ENCODE results near the gene RBFOX1. TPM values are rescaled to one million over a fixed set of nuclear protein-coding genes. Genes with fewer than 3 reads are reported as not detected.

Gene RBFOX1
- total RNA-seq, 1 experiment from 2014 or later, result not detected

GRCh38 chr16:7601100-7601499 lies 268.5 kb downstream of the RBFOX1 start:
- TF ChIP-seq CTCF (conservative IDR thresholded peaks at IDR 0.05; ENCODE audit: low read depth, low read length), result no peak
- TF ChIP-seq EZH2phosphoT487 (IDR thresholded peaks at IDR 0.05; ENCODE audit: borderline replicate concordance, low read length), result no peak
- no peak for TF ChIP-seq EZH2 (IDR thresholded peaks at IDR 0.05; ENCODE audit: low read length, unreplicated experiment)
- intact Hi-C loops (cut with micrococcal nuclease), result no loop called here
- H3K27ac ChIP-seq (ENCODE audit: low read length), result no peak overlapping the region
- DNase-seq (no peak), ATAC-seq (no peak)
- H3K9ac ChIP-seq (ENCODE audit: low read length), result no peak overlapping the region
- H3F3A ChIP-seq (ENCODE audit: low read length, unreplicated experiment), result no peaks in the 10 kb centered on the region
- H3K4me3 ChIP-seq (ENCODE audit: low read length), result no peak overlapping the region
- H3K27me3 ChIP-seq (ENCODE audit: low read length), result no peaks in the 10 kb centered on the region
- no peak overlapping the region for H2AFZ ChIP-seq (ENCODE audit: low read length)
- H3K9me2 ChIP-seq (replicated peaks; ENCODE audit: low read length), result no peaks in the 10 kb centered on the region
- H3K79me2 ChIP-seq (ENCODE audit: low read length), result no peaks in the 10 kb centered on the region
- CTCF ChIA-PET, result no interaction called here
- no peak overlapping the region for H3K4me2 ChIP-seq (ENCODE audit: low read length)
- no peaks in the 10 kb centered on the region for H4K20me1 ChIP-seq (ENCODE audit: low read length)
- H3K4me1 ChIP-seq (ENCODE audit: insufficient read depth, low read length), result no peaks in the 10 kb centered on the region
- no peaks in the 10 kb centered on the region for H3K36me3 ChIP-seq (ENCODE audit: low read depth, low read length)
- BruUV-seq (replicated peaks), result no TSS peak
- POLR2A ChIA-PET (ENCODE audit: unreplicated experiment), result no interaction called here
- no peaks in the 10 kb centered on the region for H3K9me3 ChIP-seq (ENCODE audit: low read length)

DNA sequence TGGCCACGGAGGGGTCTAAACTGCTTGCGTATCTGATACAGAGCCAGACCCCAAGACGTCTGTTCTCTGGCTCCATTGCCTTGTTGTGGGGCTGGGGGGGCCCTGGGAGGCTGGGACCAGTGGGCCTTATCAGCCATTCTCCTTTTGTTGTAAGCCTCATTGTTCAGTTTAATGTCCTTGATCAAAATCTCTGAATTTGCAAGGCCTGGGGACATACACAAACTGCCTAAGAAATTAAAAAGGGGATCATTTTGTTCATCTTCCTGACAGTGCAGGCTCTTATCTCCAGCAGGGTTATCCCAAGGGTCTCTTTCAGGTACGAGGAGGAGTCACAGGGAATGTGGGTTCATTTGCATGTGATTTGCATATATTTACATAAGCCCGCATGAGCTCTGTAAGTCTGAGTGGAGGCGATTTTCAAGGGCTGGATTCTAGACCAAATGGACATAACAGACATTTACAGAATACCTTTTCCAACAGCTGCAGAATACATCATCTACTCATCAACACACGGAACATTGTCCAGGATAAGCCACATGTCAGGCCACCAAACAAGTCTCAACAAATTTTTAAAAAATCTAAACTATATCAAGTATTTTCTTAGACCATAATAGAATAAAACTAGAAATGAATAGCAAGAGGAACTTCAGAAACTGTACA lies 269.8 kb downstream of the RBFOX1 start:
- H3K79me2 ChIP-seq (ENCODE audit: low read length), result no peaks in the 10 kb centered on the region
- H3K9ac ChIP-seq (ENCODE audit: low read length), result no peak overlapping the region
- no peak overlapping the region for H2AFZ ChIP-seq (ENCODE audit: low read length)
- H3K4me1 ChIP-seq (ENCODE audit: insufficient read depth, low read length), result no peaks in the 10 kb centered on the region
- DNase-seq (no peak), ATAC-seq (no peak)
- no peaks in the 10 kb centered on the region for H3K36me3 ChIP-seq (ENCODE audit: low read depth, low read length)
- H3K9me2 ChIP-seq (replicated peaks; ENCODE audit: low read length), result no peaks in the 10 kb centered on the region
- POLR2A ChIA-PET (ENCODE audit: unreplicated experiment), result no interaction called here
- H3F3A ChIP-seq (ENCODE audit: low read length, unreplicated experiment), result no peaks in the 10 kb centered on the region
- no peaks in the 10 kb centered on the region for H3K9me3 ChIP-seq (ENCODE audit: low read length)
- no TSS peak for BruUV-seq (replicated peaks)
- TF ChIP-seq CTCF (conservative IDR thresholded peaks at IDR 0.05; ENCODE audit: low read depth, low read length), result no peak
- no peak for TF ChIP-seq EZH2phosphoT487 (IDR thresholded peaks at IDR 0.05; ENCODE audit: borderline replicate concordance, low read length)
- no peak for TF ChIP-seq EZH2 (IDR thresholded peaks at IDR 0.05; ENCODE audit: low read length, unreplicated experiment)
- H3K27me3 ChIP-seq (ENCODE audit: low read length), result no peaks in the 10 kb centered on the region
- H3K4me3 ChIP-seq (ENCODE audit: low read length), result no peak overlapping the region
- no peak overlapping the region for H3K4me2 ChIP-seq (ENCODE audit: low read length)
- CTCF ChIA-PET, result no interaction called here
- no peaks in the 10 kb centered on the region for H4K20me1 ChIP-seq (ENCODE audit: low read length)
- no peak overlapping the region for H3K27ac ChIP-seq (ENCODE audit: low read length)
- intact Hi-C loops (cut with micrococcal nuclease), result no loop called here

GRCh38 chr16:7605812-7606211 lies 273.2 kb downstream of the RBFOX1 start:
- TF ChIP-seq EZH2 (IDR thresholded peaks at IDR 0.05; ENCODE audit: low read length, unreplicated experiment) (no peak), CTCF (conservative IDR thresholded peaks at IDR 0.05; ENCODE audit: low read depth, low read length) (no peak), EZH2phosphoT487 (IDR thresholded peaks at IDR 0.05; ENCODE audit: borderline replicate concordance, low read length) (no peak)
- no peak overlapping the region for H3K4me2 ChIP-seq (ENCODE audit: low read length)
- no peaks in the 10 kb centered on the region for H3K9me3 ChIP-seq (ENCODE audit: low read length)
- H3K79me2 ChIP-seq (ENCODE audit: low read length), result no peaks in the 10 kb centered on the region
- ChIA-PET CTCF (no interaction called here), POLR2A (ENCODE audit: unreplicated experiment) (no interaction called here)
- no peak overlapping the region for H3K4me3 ChIP-seq (ENCODE audit: low read length)
- no peaks in the 10 kb centered on the region for H3K36me3 ChIP-seq (ENCODE audit: low read depth, low read length)
- H3K27me3 ChIP-seq (ENCODE audit: low read length), result no peaks in the 10 kb centered on the region
- H3K9me2 ChIP-seq (replicated peaks; ENCODE audit: low read length), result no peaks in the 10 kb centered on the region
- no TSS peak for BruUV-seq (replicated peaks)
- DNase-seq (no peak), ATAC-seq (no peak)
- H3K4me1 ChIP-seq (ENCODE audit: insufficient read depth, low read length), result no peaks in the 10 kb centered on the region
- no peak overlapping the region for H2AFZ ChIP-seq (ENCODE audit: low read length)
- no peaks in the 10 kb centered on the region for H3F3A ChIP-seq (ENCODE audit: low read length, unreplicated experiment)
- no peak overlapping the region for H3K27ac ChIP-seq (ENCODE audit: low read length)
- H4K20me1 ChIP-seq (ENCODE audit: low read length), result no peaks in the 10 kb centered on the region
- no peak overlapping the region for H3K9ac ChIP-seq (ENCODE audit: low read length)
- intact Hi-C loops (cut with micrococcal nuclease), result no loop called here

Data from PC-3 (cell line).